ENCODE measurements around the gene ABITRAM.

- TF ChIP-seq POLR2A (IDR thresholded peaks at IDR 0.05; ENCODE audit: insufficient read depth in 1 of 2, low read depth in 2 of 2, low read length in 2 of 2) (no peak), CTCF (CRISPR knock-in tag; IDR thresholded peaks at IDR 0.05) (no peak), ELF3 (CRISPR knock-in tag; IDR thresholded peaks at IDR 0.05) (no peak), ZFP37 (CRISPR knock-in tag; IDR thresholded peaks at IDR 0.05; ENCODE audit: borderline replicate concordance) (no peak)
Measured at GRCh38 chr9:108928386-108928785, 5.8 kb upstream of the ABITRAM start.
